Fibroblast of skin of scalp (primary cell): Measurements from ENCODE around the gene CNFN.

Experiments used
- DNase-seq: peaks from one replicate; pipeline ENCODE4 v3.0.0-alpha.2; 2013

Gene CNFN

GRCh38 chr19:42407816-42408175 is 17.7 kb upstream of the CNFN start:
- DNase-seq = no peak

- DNase-seq = no peak
Observed at GRCh38 chr19:42407085-42407815, 17.2 kb upstream of the CNFN start.

GRCh38 chr19:42406111-42406510 is 16.0 kb upstream of the CNFN start:
- no peak for DNase-seq

- DNase-seq = no peak
Observed at GRCh38 chr19:42403586-42403985, 13.5 kb upstream of the CNFN start.

GRCh38 chr19:42402376-42403116 is 12.4 kb upstream of the CNFN start:
- no peak for DNase-seq

- peak; percentile 69 for DNase-seq
Observed at GRCh38 chr19:42401365-42402303, 11.5 kb upstream of the CNFN start.

- DNase-seq = no peak
Observed at GRCh38 chr19:42400404-42400803, 10.3 kb upstream of the CNFN start.

- DNase-seq = no peak
Observed at GRCh38 chr19:42397263-42398166, 7.4 kb upstream of the CNFN start.

- peak; percentile 99 for DNase-seq
Observed at GRCh38 chr19:42396381-42397262, 6.5 kb upstream of the CNFN start.

- DNase-seq = no peak
Observed at GRCh38 chr19:42394751-42395150, 4.7 kb upstream of the CNFN start.

- DNase-seq = no peak
Observed at GRCh38 chr19:42392165-42392564, 2.1 kb upstream of the CNFN start.

- no peak for DNase-seq
Observed at GRCh38 chr19:42388851-42389489, 1.1 kb downstream of the CNFN start.

- DNase-seq = peak; percentile 58
Observed at GRCh38 chr19:42386974-42387707, 3.0 kb downstream of the CNFN start.

- no peak for DNase-seq
Observed at GRCh38 chr19:42380155-42380554, 9.9 kb downstream of the CNFN start.

- no peak for DNase-seq
Observed at GRCh38 chr19:42378225-42379215, 11.6 kb downstream of the CNFN start.

- no peak for DNase-seq
Observed at GRCh38 chr19:42376177-42376555, 13.9 kb downstream of the CNFN start.

- DNase-seq = no peak
Observed at GRCh38 chr19:42375415-42376176, 14.5 kb downstream of the CNFN start.
